ENCODE results near the gene RCOR1.

Gene RCOR1

DNA sequence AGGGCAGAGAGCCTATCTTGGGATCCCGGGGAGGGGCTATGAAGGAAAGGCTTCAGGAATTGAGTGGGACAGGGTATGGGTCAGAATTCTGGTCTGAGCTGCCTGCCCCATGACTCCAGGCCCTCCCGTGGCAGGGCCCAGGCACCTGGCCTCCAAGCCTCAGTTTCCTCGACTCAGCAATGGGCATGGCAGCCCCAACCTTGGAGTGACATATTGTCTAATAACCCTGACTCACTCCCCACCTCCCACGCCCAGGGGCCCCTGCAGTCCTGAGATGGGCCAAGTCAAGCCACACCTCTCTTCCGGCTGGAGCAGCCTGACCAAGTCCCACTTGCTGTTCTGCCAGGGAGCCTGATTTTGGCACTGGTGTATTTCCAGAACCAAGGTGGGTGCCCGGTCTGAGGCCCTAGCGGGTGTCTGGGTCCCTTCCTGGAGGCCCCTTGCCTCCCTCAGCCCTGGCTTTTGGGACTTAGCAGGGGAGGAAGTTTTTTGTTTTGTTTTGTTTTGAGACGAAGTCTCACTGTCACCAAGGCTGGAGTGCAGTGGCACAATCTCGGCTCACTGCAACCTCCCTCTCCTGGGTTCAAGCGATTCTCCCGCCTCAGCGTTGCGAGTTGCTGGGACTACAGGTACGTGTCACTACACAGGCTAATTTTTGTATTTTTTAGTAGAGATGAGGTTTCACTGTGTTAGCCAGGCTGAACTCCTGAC lies 40.3 kb upstream of the RCOR1 start:
- DNase-seq (ENCODE audit: low read depth): peak; percentile 20
- H3K4me3 ChIP-seq (ENCODE audit: low read length): no peak overlapping the region
- TF ChIP-seq, protein P1, sequence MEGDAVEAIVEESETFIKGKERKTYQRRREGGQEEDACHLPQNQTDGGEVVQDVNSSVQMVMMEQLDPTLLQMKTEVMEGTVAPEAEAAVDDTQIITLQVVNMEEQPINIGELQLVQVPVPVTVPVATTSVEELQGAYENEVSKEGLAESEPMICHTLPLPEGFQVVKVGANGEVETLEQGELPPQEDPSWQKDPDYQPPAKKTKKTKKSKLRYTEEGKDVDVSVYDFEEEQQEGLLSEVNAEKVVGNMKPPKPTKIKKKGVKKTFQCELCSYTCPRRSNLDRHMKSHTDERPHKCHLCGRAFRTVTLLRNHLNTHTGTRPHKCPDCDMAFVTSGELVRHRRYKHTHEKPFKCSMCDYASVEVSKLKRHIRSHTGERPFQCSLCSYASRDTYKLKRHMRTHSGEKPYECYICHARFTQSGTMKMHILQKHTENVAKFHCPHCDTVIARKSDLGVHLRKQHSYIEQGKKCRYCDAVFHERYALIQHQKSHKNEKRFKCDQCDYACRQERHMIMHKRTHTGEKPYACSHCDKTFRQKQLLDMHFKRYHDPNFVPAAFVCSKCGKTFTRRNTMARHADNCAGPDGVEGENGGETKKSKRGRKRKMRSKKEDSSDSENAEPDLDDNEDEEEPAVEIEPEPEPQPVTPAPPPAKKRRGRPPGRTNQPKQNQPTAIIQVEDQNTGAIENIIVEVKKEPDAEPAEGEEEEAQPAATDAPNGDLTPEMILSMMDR (conservative IDR thresholded peaks at IDR 0.05; ENCODE audit: low read length): no peak

DNA sequence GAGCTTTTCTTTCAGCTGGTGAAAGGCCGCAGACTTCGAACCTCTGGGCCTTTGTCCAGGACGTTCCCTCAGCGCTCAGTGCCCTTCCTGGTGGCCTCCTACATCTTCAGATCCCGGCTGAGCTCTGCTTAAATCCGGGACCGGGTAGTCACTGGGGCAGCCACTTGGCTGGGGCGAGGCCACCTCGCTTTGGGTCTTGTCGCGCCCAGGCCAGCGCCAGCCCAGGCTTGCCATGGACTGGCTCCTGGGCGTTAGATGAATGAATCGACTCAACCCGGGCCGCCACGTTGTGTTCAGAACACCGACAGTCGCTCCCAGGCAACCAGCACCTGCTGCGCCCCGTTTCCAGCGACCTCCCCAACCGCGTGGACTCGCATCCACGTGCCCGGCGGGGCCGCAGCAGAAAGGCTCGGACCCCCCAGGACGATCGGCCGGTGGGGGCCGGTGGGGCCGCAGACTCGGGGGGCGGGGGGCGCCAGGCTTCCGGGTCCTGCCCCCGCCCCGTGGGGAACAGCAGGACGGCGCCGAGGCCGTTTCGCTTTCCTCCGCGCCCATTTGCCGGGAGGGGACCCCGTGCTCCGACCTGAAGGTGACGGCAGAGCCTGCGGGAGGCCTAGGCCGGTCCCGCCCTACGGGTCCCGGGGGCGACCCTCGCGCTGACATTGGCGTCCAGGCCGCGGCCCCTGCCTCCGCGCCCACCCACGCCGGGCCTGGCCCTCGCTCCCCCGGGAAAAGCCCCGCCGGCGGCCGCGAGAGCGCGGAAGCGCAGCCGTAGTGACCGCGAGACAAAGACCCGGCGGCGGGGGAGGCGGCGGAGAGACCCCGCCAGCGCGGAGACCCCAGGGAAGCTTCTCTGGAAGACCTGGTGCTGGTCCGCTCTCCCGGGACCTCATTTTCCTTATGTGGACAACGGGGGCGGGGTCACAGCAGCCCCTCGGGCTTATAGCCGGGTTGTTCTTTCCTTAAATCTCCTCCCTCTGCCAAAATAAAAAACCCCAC lies 37.3 kb upstream of the RCOR1 start:
- TF ChIP-seq, protein P1 (conservative IDR thresholded peaks at IDR 0.05; ENCODE audit: low read length): no peak
- H3K4me3 ChIP-seq (ENCODE audit: low read length): peak overlapping the region; percentile 60
- peak; percentile 23 for DNase-seq (ENCODE audit: low read depth)

DNA sequence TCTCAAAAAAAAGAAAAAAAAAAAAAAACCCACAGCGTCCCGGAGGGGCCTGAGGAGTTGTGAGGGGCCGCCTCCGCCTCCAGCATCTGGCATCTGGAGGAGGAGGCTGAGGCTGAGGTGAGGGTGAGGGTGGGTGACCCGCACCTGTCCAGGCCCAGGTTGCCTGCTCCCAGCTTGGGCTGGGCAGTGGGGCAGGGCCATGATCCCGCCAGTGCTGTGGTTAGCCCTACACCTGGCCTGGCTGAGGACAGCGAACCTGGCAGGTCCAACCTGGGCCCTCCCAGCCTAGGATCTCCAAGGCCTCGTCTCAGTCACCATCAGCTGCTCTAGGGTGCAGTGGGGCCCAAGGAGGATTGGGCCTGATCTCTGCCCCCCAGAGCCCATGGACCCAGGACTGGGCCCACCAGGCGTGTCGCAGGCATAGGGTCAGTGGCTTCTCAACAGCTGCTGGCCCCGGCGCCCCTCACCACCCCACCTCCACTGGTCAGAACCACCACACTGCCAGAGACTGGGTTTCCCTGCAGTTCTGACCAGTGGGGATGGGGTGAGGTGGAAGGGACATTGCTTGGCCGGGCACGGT lies 36.3 kb upstream of the RCOR1 start:
- no peak overlapping the region for H3K4me3 ChIP-seq (ENCODE audit: low read length)
- no peak for DNase-seq (ENCODE audit: low read depth)
- TF ChIP-seq, protein P1 (conservative IDR thresholded peaks at IDR 0.05; ENCODE audit: low read length): no peak

DNA sequence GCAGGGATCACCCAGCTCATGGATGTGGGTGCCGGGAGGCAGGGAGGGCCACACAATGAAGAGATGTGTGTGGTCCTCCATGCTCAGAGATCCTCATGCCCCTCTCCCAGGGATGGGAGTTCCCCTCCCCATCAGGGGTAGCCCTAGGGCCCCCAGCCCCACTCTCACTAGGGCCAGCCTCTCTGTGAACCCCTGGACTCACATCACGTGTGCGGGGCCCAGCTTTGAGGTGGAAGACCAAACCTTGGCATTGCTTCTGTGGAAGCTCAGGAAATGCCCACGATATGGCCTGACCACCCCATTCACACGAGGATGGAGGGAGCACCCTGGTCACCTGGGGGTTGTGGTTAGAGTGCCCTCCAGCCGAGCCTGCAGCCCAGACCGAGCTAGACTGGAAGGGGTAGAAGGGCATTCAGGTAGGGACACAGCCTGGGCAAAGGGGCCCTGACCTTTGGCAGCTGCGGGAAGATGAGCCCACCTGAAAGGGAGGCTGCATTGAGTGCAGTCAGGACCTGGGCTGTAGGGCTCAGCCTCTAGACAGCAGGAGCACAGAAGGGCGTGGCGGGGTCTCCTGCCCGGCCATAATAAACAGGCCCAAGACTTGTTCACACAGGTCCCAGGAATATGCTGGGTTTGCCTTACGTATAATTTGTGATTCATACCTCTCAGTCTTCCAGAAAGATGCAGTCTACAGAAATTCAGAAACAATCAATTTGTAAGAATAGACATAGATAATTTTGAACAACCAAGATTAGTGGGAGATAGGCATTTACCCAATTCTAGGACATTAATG lies 34.8 kb upstream of the RCOR1 start:
- H3K4me3 ChIP-seq (ENCODE audit: low read length): no peak overlapping the region
- no peak for DNase-seq (ENCODE audit: low read depth)
- TF ChIP-seq, protein P1 (conservative IDR thresholded peaks at IDR 0.05; ENCODE audit: low read length): no peak

DNA sequence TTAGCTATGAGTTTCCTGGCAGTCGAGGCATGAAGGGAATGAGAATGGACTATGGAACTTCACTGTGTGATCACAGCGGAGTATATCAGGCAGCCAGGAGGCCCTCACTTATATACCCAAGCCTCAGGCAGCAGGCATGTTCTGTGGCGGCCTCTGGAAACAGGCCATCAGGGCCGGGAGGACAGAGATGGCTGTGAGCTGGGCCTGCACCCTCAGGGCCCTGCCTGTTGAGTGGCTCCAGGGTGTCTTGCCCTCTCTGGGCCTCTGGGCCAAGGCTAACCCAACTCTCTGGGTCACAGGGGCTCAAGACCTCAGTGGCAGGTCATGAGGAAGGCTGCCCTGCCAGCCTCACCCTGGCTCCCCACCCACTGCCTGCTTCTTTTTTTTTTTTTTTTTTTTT lies 33.9 kb upstream of the RCOR1 start:
- H3K4me3 ChIP-seq (ENCODE audit: low read length): no peak overlapping the region
- TF ChIP-seq, protein P1 (conservative IDR thresholded peaks at IDR 0.05; ENCODE audit: low read length): no peak
- DNase-seq (ENCODE audit: low read depth): no peak

DNA sequence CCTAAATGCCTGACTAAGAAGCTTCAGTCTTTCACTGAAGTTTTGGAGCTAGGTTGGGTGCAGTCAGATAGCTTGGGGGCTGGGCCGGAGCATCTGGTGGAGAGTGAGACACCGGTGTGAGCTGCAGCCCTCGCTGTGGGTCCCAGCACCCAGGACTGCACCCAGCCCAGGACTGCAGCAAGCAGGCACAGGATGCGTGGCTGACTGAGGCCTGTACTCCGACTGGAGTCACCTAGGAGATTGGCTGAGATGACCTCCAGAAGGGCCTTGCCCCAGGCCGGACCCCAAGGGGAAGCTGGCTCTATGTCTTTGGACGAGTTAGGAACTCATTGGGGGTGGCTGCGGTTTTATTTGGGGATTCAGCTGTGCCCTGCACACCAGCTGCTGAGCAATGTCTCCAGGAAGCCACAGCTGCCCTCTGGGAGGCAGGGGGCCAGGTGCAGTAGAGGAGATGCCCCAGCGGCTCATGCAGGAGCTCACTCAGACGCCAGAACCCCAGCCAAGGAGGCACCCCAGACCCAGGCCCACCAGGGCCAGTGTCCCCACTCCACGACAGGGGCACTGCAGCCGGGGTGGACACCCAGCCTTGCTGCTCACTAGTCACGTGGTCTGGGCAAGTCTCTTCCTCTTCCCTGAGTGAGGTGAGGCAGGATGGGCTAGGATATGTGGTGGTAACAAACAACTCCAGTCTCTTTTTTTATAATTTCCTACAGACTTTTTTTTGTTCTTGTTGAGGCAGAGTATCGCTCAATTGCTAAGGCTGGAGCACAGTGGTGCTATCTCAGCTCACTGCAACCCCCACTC lies 31.8 kb upstream of the RCOR1 start:
- no peak for DNase-seq (ENCODE audit: low read depth)
- no peak overlapping the region for H3K4me3 ChIP-seq (ENCODE audit: low read length)
- TF ChIP-seq, protein P1 (conservative IDR thresholded peaks at IDR 0.05; ENCODE audit: low read length): no peak
